Smooth muscle cell (in vitro differentiated cells): Measurements from ENCODE around the gene TBRG4. TPM values are rescaled to one million over a fixed set of nuclear protein-coding genes. Genes with fewer than 3 reads are reported as not detected.
"Not testable (repeated sequence)": the region's sequence is repeated elsewhere in the genome, so short reads cannot be mapped to it uniquely, and the experiment has no call there.

Experiments used
- DNase-seq: peaks from one replicate; lab custom pipeline; 2025; ENCODE audit not compliant: unreplicated experiment; lab: John Stamatoyannopoulos, UW
- H2AFZ ChIP-seq: fragments of 200-600 bp; sonication (generic); 2 replicates; pipeline ENCODE4 v1.6.0; 2016; ENCODE audit warnings: antibody characterized with exemption, low read depth, mild to moderate bottlenecking
- H3F3A ChIP-seq: fragments of 200-600 bp; sonication (generic); 2 replicates; pipeline ENCODE4 v1.6.0; 2017; ENCODE audit warnings: antibody characterized with exemption, low read depth
- H3K27ac ChIP-seq: fragments of 200-600 bp; sonication (generic); 2 replicates; pipeline ENCODE4 v1.5.1; 2016; ENCODE audit warnings: low read depth, mild to moderate bottlenecking
- H3K27me3 ChIP-seq: fragments of 200-600 bp; sonication (generic); 2 replicates; pipeline ENCODE4 v1.6.1; 2016; ENCODE audit warnings: low read depth, mild to moderate bottlenecking
- H3K36me3 ChIP-seq: fragments of 200-600 bp; sonication (generic); 2 replicates; pipeline ENCODE4 v1.5.1; 2016; ENCODE audit warnings: low read depth
- H3K4me1 ChIP-seq: fragments of 200-600 bp; sonication (generic); 2 replicates; pipeline ENCODE4 v1.5.1; 2016; ENCODE audit warnings: low read depth
- H3K4me2 ChIP-seq: fragments of 200-600 bp; sonication (generic); 2 replicates; pipeline ENCODE4 v1.6.0; 2016; ENCODE audit warnings: mild to moderate bottlenecking
- H3K4me3 ChIP-seq: fragments of 200-600 bp; sonication (generic); 2 replicates; pipeline ENCODE4 v1.5.1; 2016; ENCODE audit warnings: mild to moderate bottlenecking
- H3K79me2 ChIP-seq: fragments of 200-600 bp; sonication (generic); 2 replicates; pipeline ENCODE4 v1.6.0; 2016; ENCODE audit warnings: low read depth, mild to moderate bottlenecking
- H3K9ac ChIP-seq: fragments of 200-600 bp; sonication (generic); 2 replicates; pipeline ENCODE4 v1.6.0; 2016; ENCODE audit warnings: low read depth
- H3K9me3 ChIP-seq: fragments of 200-600 bp; sonication (generic); replicated peaks from 2 replicates; pipeline ENCODE4 v1.5.1; 2016; ENCODE audit warnings: low read depth
- H4K20me1 ChIP-seq: fragments of 200-600 bp; sonication (generic); 2 replicates; pipeline ENCODE4 v1.6.0; 2016; ENCODE audit warnings: low read depth
- WGBS: methylation state at CpG from one replicate; pipeline ENCODE4 v1.1.7; 2016; ENCODE audit warnings: low lambda C conversion rate; 5-methylcytosine and 5-hydroxymethylcytosine counted together
- polyA plus RNA-seq: library from polyadenylated mRNA; unstranded; fragments of >200 nt; fragmentation: Nextera tagmentation; extraction: Ambion mirVana; gene quantifications from 2 replicates; pipeline ENCODE4 v1.2.1, GENCODE V29; 2016
- total RNA-seq: library from RNA; depleted of rRNA; stranded (reverse); fragments of >200 nt; gene quantifications from 2 replicates; pipeline ENCODE4 v1.2.3, GENCODE V29; 2014
- TF ChIP-seq, protein P1 (sequence below): fragments of 200-600 bp; sonication (generic); IDR thresholded peaks from 2 replicates; pipeline ENCODE4 v1.5.1; 2017; ENCODE audit warnings: borderline replicate concordance, mild to moderate bottlenecking, antibody characterized with exemption; ENCODE audit not compliant: insufficient read depth, poor library complexity, severe bottlenecking

Gene TBRG4
- total and polyA plus RNA-seq, 2 experiments from 2014 or later, result 30.2 to 52.5 TPM

GRCh38 chr7:45156516-45157272, 45.2 kb upstream of the TBRG4 start:
- no peaks in the 10 kb centered on the region for H3K36me3 ChIP-seq
- peaks cover 45% of the 10 kb centered on the region for H3K27me3 ChIP-seq
- H4K20me1 ChIP-seq, result no peaks in the 10 kb centered on the region
- no peaks in the 10 kb centered on the region for H3K79me2 ChIP-seq
- H3K4me2 ChIP-seq, result no peak overlapping the region
- no peak overlapping the region for H3K27ac ChIP-seq
- no peak overlapping the region for H3K9ac ChIP-seq
- TF ChIP-seq, protein P1, sequence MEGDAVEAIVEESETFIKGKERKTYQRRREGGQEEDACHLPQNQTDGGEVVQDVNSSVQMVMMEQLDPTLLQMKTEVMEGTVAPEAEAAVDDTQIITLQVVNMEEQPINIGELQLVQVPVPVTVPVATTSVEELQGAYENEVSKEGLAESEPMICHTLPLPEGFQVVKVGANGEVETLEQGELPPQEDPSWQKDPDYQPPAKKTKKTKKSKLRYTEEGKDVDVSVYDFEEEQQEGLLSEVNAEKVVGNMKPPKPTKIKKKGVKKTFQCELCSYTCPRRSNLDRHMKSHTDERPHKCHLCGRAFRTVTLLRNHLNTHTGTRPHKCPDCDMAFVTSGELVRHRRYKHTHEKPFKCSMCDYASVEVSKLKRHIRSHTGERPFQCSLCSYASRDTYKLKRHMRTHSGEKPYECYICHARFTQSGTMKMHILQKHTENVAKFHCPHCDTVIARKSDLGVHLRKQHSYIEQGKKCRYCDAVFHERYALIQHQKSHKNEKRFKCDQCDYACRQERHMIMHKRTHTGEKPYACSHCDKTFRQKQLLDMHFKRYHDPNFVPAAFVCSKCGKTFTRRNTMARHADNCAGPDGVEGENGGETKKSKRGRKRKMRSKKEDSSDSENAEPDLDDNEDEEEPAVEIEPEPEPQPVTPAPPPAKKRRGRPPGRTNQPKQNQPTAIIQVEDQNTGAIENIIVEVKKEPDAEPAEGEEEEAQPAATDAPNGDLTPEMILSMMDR, result no peak
- H3F3A ChIP-seq, result no peaks in the 10 kb centered on the region
- no peaks in the 10 kb centered on the region for H3K9me3 ChIP-seq
- no peak overlapping the region for H3K4me3 ChIP-seq
- no peak overlapping the region for H2AFZ ChIP-seq
- no peak for DNase-seq
- H3K4me1 ChIP-seq, result no peaks in the 10 kb centered on the region
- 85% methylated on average over 8 of the region's 8 CpGs for WGBS

DNA sequence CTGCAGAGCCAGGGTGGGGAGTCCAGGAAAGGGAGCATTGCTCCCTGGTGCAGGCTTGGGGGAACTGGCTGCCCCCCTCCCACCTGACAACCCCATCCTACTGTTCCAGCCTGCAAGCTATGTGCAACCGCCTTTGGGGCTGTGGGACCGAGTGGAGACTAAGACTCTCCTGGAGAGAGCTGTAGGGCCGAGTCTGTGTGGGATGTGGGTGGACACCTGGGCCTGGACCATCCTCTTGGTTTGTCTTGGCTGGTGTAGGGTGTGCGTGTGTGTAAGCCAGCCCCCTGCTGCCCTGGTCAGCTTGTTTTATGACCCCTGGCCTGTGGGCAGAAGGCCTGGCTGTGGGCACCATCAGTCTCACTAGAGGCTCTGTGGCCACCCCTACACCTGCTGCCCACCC, 44.4 kb upstream of the TBRG4 start:
- no peak for DNase-seq
- Histone ChIP-seq H3K27me3 (peaks cover 45% of the 10 kb centered on the region), H3K79me2 (no peaks in the 10 kb centered on the region), H3K4me1 (no peaks in the 10 kb centered on the region), H4K20me1 (no peaks in the 10 kb centered on the region), H3F3A (no peaks in the 10 kb centered on the region), H3K4me2 (no peak overlapping the region), H3K9me3 (no peaks in the 10 kb centered on the region), H3K9ac (no peak overlapping the region), H3K4me3 (no peak overlapping the region), H3K27ac (no peak overlapping the region), H3K36me3 (no peaks in the 10 kb centered on the region), H2AFZ (no peak overlapping the region)
- TF ChIP-seq, protein P1, result no peak
- 86% methylated on average over 4 of the region's 4 CpGs for WGBS

- WGBS, result 96% methylated on average over 9 of the region's 9 CpGs
- peaks cover 45% of the 10 kb centered on the region for H3K27me3 ChIP-seq
- H3F3A ChIP-seq, result no peaks in the 10 kb centered on the region
Measured at GRCh38 chr7:45155357-45155900, 43.9 kb upstream of the TBRG4 start.

DNA sequence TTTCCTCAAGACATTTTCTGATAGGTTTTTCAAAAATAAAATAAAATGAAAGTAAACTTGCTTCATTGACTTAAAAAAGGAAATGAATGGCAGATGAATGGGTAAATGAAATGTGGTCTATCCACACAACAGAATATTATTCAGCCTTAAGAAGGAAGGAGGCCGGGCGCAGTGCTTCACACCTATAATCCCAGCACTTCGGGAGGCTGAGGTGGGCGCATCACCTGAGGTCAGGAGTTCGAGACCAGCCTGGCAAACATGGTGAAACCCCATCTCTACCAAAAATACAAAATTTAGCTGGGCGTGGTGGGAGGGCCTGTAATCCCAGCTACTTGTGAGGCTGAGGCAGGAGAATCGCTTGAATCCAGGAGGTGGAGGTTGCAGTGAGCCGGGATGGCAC, 42.4 kb upstream of the TBRG4 start:
- H3K9ac ChIP-seq, H3K27ac ChIP-seq, H3K4me2 ChIP-seq, H3F3A ChIP-seq, H2AFZ ChIP-seq, H3K4me1 ChIP-seq, H3K9me3 ChIP-seq, H4K20me1 ChIP-seq, H3K4me3 ChIP-seq, H3K79me2 ChIP-seq, H3K36me3 ChIP-seq, DNase-seq: not testable (repeated sequence)
- WGBS, result 87% methylated on average over 8 of the region's 8 CpGs
- peaks cover 34% of the 10 kb centered on the region for H3K27me3 ChIP-seq

More at GRCh38 chr7:45155357-45155900, 43.9 kb upstream of the TBRG4 start:
- Histone ChIP-seq H3K9me3 (no peaks in the 10 kb centered on the region), H2AFZ (no peak overlapping the region), H4K20me1 (no peaks in the 10 kb centered on the region), H3K79me2 (no peaks in the 10 kb centered on the region), H3K9ac (no peak overlapping the region), H3K36me3 (no peaks in the 10 kb centered on the region), H3K4me3 (no peak overlapping the region), H3K4me1 (no peaks in the 10 kb centered on the region), H3K27ac (no peak overlapping the region), H3K4me2 (no peak overlapping the region)
- TF ChIP-seq, protein P1, result no peak
- no peak for DNase-seq
